Stimulated activated CD8-positive, alpha-beta memory T cell treated with anti-CD3 and anti-CD28 coated beads, Interleukin-15, amount 100 ng/mL, for 48 hours (primary cell): ENCODE results near the gene P2RX4.
"Not testable (repeated sequence)": the region's sequence is repeated elsewhere in the genome, so short reads cannot be mapped to it uniquely, and the experiment has no call there.

Source experiments
- DNase-seq, 2 donors: peaks; one replicate each; pipeline ENCODE4 v3.0.0-alpha.2; 2020; ENCODE audit warnings: low read depth in 2 of 2

The P2RX4 gene

DNA sequence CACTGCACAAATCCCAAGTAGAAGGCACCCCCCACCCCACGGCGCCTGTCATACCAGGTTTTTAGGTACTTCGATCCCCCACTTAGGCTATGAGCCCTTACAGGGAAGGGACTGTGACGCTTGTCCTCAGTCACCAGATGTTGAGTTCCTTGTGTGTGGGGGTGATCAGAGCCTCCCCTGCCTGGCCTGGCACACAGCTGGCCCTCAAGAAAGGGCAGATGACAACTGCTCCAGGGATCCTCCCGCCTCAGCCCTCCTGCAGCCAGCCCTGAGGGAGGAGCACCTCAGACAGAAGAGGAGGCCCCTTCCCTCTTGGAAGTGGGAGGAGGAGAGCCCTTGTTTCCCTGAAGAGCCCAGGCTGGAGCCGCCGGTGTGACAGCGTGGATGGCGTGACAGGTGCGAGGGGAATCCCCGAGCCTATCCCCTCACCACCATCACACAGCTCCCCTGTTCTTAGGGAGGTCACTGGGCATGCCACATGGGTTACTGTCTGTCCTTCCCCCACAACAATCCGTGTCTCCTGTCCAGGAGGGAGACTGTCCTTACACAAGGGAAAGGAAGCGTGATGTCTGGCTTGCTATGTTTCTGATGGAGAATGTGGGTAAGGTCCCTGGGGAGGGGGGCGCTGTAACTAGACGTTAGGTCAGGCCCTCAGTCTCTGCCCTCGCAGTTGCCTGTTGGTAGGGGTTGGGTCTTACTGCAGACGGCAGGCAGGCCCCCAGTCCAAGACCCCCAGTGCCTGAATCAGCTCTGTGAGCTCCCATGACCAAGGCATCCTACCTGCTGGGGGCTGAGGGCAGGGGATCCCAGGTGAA, 31.4 kb downstream of the P2RX4 start:
- no peak for DNase-seq

DNA sequence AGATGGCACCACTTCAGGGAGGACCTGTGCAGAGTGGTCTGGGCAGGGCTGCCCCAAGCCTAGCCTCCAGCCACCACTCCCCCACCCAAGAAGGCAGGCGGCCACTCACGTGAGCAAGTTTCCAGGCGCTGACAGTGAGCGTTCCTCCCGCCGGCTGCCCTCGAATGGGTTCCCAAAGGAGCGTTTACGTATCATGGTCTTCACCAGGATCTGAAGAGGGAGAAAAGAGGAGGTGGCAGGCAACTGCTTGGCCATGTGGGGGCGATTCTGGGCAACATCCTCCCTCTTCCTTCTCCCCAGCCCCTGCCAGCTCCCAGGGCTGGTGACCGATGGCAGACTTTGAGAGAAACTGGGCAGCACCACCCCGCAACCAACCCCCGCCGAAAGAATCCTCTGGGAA, 35.1 kb downstream of the P2RX4 start:
- DNase-seq: no peak

GRCh38 chr12:121245951-121246350, 36.0 kb downstream of the P2RX4 start:
- no peak for DNase-seq

DNA sequence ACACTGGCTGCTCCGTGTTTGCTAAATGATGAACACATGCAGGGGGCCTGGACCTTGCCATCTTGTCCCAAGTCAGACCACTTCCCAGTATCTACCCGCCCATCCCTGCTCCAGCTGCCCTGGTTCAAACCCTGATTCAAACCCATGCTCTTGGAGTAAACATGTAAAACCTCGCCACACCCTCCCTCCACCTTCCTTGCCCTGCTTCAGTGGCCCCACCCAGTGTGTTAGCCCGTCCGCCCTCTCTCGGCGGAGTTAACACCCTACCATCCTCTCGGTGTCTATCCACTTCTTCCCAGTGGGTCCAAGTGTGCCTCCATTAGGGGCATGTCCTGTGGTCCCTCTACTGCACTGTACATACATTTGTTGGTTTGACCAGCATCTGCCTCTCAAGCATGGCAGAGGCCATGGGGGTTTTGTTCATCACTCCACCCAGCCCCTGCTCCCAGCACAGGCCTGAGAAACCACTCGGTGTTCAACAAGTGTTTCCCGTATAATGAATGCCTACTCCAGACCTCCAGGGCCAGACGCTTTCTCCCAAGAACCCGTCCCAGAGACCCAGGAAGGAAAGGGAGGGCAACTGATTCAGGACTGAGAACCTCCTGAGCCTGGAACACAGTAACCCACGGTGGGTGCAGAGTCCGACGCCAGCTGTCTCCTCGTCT, 37.1 kb downstream of the P2RX4 start:
- DNase-seq: no peak

DNA sequence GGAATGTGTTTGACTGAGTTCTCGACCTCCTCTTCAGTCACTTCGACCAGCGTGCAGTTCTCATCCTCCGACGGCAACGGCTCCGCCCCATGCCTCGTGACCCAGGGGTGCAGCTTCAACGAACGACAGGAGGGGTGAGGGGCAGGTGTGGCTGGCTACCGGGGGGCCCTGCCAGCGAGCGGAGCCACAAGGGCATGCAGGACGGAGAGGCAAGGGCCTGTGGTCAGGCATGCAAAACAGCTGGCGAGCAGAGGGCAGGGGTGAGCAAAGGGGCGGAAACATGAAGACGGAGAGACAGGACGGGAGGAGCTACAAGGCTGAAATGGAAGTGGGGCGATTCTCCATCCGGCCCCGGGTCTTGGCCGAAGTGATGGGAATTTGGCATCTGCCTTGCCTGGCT, 38.7 kb downstream of the P2RX4 start:
- no peak for DNase-seq

DNA sequence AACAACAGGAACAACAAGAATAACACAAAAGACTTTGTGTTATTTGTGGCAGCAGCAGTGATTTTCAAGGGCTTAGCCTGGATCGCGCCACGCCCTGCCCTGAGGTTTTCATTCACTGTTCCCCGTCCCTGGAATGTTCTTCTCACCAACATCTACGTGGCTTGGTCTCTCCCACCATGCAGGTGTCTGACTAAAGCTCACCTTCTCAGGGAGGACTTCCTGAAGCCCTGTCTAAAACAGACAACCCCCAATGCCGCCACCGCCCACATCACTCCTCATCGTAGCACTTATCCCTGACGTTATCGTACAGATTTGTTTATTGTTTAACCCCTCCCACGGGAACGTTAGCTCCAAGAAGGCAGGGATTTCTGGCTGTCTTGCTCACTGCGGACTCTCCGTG, 40.4 kb downstream of the P2RX4 start:
- no peak for DNase-seq

DNA sequence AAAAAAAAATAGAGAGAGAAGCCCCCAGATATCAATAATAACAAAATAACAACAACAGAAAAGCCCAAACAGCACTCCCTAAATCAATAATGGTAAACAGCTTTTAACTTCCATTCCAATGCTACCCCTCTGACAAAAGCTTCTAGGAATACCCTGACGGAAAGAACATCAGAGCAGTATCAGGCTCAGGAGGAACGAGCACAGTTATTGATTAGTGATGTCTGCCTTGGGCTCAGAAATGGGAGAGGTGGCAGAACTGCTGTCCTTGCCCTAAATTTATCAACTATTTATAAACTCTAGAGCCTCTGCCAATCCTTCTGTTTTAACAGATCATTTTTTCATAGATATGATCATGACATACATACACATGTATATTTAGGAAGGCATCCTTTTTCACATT, 41.9 kb downstream of the P2RX4 start:
- no peak for DNase-seq

GRCh38 chr12:121252712-121253345, 42.9 kb downstream of the P2RX4 start:
- DNase-seq: no peak

DNA sequence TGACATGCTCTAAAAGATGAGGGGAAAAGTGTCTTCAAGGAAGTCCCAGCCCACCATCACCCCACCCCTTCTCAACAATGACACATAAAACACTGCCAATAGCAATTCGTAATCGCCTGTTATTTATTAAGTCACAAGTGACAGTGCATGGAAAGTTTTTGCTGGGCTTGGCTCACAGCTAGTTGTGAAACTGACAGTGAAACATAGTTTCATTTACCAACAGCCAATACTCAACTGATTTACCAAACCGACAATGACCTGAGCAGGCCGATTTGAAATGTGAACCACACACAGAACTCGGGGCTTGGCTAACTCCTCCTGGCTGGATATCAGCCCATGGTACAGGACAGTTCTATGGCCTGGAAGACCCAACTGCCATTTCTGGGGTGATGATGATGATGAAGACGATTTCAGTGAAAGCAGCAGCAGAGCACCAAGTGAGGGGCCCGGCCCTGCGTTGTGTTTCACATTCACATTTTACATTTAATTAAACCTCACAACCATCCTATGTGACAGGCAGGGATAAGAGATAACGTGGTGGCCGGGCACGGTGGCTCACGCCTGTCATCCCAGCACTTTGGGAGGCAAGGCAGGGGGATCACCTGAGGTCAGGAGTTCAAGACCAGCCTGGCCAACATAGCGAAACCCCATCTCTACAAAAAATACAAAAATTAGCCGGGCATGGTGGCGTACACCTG, 43.9 kb downstream of the P2RX4 start:
- no peak for DNase-seq

GRCh38 chr12:121255433-121255832, 45.5 kb downstream of the P2RX4 start:
- no peak for DNase-seq

GRCh38 chr12:121257704-121258449, 47.9 kb downstream of the P2RX4 start:
- DNase-seq: not testable (repeated sequence)

DNA sequence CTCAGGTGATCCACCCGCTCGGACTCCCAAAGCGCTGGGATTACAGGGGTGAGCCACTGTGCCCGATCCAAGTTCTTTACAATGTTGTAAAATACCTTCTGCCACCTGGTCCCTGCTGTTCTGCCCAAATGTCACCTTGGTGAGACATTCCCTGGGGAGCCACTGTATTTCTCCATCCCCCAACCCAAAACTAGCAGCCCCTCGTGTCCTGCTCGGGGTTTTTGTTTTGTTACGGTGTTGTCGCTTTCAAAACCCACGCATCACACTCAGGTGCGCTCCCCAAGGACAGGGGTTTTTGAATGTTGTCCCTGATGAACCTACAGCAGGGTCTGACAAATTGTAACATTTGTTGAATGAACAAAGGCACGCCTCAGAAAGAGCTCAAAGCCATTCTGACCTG, 49.1 kb downstream of the P2RX4 start:
- no peak for DNase-seq

DNA sequence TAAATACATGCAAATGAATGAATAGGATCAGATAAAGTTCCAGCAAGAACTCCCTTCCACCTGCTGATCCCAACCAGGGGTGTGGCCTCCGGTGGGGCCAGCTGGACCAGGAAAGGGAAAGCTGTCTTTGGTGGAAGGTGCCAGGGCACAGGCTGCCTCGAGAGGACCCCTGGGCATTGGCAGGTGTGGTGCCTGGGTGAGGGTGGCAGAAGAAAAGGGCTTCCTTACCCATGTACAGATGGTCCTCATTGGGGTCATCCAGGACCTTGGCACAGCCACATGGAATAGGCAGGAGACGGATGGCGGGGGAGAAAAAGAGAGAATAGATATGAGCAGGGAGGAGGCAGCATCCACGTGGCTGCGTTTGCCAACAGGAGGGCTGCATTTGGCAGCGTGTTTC, 50.2 kb downstream of the P2RX4 start:
- DNase-seq: no peak

DNA sequence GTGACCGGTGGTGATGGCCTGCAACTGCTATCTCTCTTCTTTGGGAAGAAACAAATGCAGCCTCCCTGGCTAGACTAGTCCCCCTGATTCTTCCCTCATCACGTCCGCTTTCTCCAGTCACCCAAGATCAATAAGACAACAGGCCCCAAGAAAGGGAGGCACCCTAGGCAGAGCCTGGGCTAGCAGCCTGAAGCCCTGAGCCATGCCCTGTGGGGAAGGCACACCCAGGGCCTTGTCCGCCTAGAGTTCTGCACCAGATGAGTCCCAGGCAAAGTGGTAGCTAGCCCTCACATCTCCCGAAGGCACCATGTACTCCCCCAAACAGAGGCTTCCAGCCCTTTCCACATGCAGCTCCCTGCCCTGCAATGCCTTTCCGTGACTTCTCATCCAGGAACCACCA, 51.5 kb downstream of the P2RX4 start:
- DNase-seq: no peak

- no peak for DNase-seq
Measured at GRCh38 chr12:121263206-121263935, 53.4 kb downstream of the P2RX4 start.

DNA sequence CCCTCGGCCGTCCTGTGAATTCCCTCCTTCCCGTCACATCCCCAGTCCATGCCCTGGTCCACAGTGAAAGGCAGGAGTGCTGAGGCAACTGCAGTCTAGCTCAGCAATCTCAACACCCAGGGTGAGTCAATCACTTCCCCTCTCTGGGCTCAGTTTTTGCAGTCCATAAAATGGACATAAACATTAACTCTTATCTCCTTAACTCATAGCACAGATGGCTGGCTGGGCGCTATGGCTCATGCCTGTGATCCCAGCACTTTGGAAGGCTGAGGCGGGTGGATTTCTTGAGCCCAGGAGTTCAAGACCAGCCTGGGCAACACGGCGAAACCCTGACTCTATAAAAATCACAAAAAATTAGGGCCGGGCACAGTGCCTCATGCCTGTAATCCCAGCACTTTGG, 54.2 kb downstream of the P2RX4 start:
- no peak for DNase-seq

- no peak for DNase-seq
Measured at GRCh38 chr12:121264951-121265515, 55.1 kb downstream of the P2RX4 start.

- no peak for DNase-seq
Measured at GRCh38 chr12:121267822-121268221, 57.9 kb downstream of the P2RX4 start.

- DNase-seq: no peak
Measured at GRCh38 chr12:121273364-121273896, 63.5 kb downstream of the P2RX4 start.

- no peak for DNase-seq
Measured at GRCh38 chr12:121274036-121274763, 64.3 kb downstream of the P2RX4 start.
